HCEC 1CT (cell line): ENCODE results near the gene ERC2.

Experiments used
- DNase-seq: peaks from one replicate; pipeline ENCODE4 v3.0.0-alpha.2; 2017

Gene ERC2

GRCh38 chr3:55474213-55474632 is 994.0 kb downstream of the ERC2 start:
- DNase-seq = no peak

- no peak for DNase-seq
These were observed 994.5 kb downstream of the ERC2 start for GRCh38 chr3:55473788-55474187.

- no peak for DNase-seq
These were observed 996.6 kb downstream of the ERC2 start for GRCh38 chr3:55471522-55472280.

GRCh38 chr3:55471084-55471483 is 997.2 kb downstream of the ERC2 start:
- DNase-seq = no peak

GRCh38 chr3:55469957-55470526 is 998.2 kb downstream of the ERC2 start:
- DNase-seq = peak; percentile 0

- DNase-seq = peak; percentile 55
These were observed 1000.0 kb downstream of the ERC2 start for GRCh38 chr3:55468251-55468650.

- peak; percentile 88 for DNase-seq
These were observed 1001.2 kb downstream of the ERC2 start for GRCh38 chr3:55467099-55467498.

- no peak for DNase-seq
These were observed 1001.7 kb downstream of the ERC2 start for GRCh38 chr3:55466526-55466925.

GRCh38 chr3:55461896-55462295 is 1006.4 kb downstream of the ERC2 start:
- DNase-seq = peak; percentile 74

GRCh38 chr3:55459838-55460237 is 1008.4 kb downstream of the ERC2 start:
- no peak for DNase-seq
